DMS 273 treated with DMSO at 0.1 percent for 48 hours (cell line): ENCODE results near the gene FLNA.

ENCODE experiments used
- DNase-seq: peaks from one replicate; lab custom pipeline; 2025; lab: John Stamatoyannopoulos, UW

Gene FLNA

DNA sequence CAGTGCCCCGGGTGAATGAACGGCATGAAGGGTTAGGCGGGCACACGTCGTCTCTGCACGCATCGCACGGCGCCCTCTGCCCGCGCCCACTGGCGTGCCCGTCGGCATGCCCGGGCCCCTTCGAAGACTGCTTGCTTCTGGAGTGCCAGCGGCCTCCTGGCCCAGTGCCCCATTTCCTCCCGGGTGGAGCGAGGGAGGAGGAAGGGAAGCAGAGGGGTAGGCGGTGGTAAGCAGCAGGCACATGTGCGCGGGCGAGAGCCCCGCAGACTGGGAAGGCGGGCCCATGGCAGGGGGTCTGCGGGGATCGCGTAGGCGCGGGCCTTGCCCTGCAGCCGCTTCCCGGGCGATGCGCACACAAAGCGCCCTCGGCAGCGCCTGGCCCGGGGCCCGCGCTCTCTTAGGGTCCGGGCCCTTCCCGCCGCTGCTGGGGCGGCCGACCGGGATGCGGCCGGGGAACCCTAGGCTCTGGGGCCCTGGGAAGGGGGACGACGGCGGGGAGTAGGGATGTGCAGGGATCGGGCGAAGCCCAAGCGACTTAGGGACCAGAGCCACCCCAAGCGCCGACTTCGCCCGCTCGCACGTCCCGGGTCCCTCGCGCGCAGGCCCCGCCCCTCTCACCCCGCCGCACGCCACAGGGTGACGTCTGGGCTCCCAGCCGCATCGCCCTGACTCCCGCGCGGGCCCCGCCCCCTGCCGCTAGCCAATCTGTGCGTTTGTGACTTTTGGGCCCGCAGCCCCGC is 3.8 kb upstream of the FLNA start:
- no peak for DNase-seq

DNA sequence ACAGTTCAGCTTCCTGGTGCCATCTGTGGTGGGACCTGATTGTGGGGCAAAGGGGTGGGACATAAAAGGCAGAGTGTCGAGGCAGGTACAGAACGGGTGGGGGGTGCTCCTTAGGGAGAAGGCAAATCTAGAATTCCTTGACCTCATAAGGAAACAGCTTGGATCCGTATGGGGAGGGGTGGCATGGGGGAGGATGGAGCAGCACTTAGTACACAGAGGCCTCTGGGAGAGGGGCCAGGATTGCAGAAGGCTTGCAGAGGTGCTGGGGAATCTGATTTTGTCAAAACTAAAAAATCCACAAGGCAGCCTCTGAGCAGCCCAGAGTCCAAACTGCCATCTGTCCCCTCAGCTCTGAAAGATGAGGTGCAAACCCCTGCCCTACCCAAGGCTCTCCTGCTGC is 2.3 kb upstream of the FLNA start:
- DNase-seq: peak; percentile 56

DNA sequence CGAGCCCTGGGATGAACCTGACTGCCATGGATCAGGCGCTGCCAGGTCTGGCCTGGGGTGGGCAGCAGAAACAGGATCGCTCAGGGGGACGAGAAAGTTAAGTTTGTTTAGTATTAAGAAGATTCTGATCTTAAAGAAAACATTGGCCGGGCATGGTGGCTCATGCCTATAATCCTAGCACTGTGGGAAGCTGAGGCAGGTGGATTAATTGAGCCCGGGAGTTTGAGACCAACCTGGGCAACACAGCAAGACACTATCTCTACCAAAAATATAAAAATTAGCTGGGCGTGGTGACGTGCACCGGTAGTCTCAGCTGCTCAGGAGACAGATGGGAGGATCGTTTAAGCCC is 696 bp upstream of the FLNA start:
- DNase-seq: no peak

DNA sequence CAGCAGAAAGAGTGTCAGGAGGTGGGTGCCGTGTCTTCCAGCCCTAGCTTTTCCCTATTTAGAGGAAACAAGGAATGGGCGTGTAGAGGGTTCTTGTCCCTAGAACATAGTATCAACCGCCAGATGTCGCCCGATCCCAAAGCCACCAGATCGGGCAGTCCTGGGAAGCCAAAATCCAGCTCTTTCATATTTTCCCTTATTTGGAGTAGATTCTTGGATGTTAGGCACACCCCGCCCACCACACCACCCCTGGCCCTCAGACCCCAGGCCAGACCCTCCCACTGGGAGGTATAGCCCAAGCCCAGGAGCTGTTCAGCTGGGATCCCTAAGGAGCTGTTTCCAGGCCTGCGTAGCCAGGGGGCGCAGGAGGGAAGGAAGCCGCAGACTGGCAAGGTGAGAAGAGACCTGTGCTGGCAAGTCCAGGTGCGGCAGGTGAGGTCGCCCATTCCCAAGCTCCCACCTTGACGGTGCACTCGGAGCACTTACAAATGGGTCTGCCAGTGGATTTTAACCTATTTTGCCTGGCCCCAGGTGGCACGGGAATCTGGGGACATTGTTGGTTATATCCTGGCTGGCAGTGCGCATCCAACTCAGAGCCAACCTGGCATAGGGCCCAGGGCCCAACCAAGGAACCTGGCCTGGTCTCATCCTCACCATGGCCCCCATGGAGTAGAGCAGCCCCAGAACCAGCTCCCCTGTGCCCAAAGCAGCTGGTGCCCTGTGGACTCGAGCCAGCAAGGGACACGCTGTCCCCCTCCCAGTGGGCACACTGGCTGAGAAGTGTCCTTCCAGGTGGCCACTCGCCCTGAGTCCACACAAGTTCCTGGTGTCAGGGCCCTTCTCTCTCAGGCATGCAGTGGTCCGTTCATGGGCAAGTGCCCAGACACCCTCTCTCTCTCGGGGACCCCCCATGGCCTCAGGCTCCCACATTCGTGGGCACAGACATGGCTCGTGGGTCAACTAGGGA is 811 bp downstream of the FLNA start:
- DNase-seq: peak; percentile 23

DNA sequence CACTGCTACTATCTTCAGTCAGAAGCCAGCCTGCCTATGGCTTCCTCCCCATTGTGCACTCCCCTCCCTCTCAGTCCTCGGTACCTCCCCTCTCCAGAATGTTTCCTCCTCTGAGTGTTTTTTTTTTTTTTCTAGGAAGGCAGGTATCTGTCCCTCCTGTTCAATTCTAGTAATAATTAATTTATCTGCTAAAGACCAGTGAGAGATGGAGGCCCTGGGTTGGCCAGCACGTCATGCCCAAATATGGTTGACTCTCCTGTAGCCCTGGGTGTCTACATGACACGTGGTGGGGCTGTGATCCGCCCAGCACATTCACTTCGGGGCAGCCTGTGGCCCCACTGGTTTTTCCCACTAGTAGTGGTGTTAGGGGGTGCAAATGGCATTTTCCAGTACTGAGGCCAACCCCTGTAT is 1.8 kb downstream of the FLNA start:
- DNase-seq: no peak

DNA sequence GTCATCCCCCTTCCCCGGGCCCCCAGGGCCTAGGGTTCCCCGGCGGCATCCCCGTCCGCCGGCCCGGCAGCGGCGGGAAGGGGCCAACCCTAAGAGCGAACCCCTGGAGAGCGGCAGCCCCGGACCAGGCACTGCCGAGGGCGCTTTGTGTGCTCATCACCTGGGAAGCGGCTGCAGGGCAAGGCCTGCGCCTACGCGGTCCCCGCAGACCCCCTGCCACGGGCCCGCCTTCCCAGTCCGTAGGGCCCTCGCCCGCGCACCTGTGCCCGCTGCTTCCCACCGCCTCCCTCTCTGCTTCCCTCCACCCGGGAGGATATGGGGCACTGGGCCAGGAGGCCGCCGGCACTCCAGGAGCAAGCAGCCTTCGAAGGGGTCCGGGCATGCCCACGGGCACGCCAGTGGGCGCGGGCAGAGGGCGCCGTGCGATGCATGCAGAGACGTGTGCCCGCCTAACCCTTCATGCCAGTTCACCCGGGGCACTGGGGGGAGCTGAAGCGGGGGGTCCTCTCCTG is 2.6 kb downstream of the FLNA start:
- DNase-seq: no peak

DNA sequence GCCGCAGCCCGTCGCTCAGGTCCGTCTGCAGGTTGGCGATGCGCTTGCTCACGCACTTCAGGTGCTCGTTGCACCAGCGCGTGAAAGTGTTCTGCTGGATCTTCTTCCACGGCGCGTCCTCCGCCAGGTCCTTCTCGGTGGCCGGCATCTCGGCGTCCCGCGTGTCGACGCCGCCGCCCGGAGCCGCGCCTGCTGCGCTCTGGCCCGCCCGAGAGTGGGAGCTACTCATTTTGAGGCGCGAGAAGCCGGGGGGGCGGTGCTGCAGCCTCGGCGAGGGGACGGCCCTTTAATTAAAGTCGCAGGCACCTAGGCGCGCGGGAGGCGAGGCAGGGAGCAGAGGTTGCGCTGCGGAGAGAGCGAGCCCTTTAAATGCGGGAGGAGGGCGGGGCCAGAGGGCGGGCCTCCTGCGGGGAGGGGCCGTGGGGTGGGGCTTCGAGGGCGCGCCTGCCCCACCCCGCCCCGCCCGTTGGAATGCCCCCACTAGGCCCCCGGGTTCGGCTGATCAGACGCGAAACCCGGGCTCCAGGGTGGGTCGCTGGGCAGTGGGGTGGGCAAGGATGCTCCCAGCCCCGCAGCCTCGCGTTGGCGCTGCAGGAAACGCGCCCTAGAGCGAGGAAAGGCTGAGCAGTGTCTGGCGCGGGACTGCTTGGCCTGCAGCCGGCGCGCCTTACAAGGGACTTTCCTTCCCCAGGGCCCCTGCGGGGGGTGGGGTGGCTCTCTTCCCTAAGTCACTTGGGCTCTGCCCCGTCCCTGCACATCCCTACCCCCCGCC is 3.2 kb downstream of the FLNA start:
- peak; percentile 80 for DNase-seq

DNA sequence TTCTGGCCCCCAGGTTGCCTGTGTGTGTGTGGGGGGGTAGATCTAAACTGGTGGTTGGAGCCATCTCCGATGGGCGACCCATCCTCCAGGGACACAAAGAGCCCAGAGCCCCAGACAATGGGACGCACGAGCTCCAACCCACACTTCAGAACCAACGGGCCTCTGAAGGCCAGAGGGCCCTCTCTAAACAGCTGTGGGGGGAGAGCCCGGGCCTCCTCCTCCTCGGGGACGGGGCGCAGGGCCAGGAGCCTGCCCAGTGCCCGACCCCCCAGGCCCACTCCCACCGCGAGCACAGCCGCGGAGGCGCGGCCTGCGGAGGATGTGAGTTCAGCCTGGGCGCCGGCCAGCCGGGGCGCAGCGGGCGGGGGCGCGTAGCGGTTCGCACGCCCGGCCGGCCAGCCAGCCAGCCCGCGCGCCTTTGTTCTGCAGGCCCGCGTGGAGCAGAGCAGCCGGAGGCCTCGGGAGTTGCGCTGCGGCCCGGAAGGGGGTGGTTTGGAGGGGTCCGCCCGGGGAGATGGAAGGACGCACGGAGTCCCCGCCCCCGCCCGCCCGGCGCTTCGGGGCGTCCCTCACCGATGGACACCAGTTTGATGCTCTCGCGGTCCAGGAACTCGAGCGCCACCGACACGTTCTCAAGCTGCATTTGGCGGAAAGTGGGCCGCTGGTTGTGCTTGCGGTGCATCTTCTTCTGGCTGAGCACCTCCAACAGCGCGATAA is 4.0 kb downstream of the FLNA start:
- no peak for DNase-seq

DNA sequence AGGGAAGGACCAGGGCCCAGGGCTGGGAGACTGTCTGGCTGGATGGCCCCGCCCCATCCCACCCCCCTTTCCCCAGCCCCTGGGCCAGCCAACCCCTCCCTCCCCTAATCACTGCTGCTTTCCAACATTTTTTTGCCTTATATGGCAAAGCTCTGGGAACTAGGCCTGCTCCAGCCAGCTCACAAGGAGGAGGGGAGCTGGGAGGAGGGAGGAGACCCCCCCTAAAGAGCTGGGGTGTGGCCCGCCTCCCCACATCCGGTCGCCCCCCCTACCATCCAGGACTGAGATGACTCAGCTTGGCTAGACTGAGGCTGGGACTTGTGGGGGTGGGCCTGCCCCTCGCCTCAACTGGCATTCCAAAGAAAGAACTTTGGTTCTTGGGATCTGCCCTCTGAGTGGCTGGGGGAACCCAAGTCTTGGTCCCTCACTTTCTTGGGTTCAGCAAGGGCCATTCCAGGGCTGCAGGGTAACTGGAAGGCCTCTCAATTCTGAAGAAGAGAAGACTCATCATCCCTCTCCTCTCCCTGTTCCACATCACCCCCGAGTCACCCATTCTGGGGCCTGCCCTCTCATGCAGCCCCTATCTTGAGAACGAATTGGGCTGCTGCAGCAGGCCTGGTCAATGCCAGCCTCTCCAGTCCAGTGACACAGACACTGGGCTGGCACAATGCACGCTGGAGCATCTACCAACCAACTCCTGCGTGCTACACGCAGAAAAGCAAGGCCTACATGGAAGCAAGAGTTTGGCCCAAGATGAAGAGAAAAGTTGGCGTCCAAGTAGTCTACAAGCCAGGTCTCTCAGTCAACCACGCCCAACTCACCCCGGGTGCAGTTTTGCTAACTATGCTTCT is 4.8 kb downstream of the FLNA start:
- DNase-seq: peak; percentile 53

DNA sequence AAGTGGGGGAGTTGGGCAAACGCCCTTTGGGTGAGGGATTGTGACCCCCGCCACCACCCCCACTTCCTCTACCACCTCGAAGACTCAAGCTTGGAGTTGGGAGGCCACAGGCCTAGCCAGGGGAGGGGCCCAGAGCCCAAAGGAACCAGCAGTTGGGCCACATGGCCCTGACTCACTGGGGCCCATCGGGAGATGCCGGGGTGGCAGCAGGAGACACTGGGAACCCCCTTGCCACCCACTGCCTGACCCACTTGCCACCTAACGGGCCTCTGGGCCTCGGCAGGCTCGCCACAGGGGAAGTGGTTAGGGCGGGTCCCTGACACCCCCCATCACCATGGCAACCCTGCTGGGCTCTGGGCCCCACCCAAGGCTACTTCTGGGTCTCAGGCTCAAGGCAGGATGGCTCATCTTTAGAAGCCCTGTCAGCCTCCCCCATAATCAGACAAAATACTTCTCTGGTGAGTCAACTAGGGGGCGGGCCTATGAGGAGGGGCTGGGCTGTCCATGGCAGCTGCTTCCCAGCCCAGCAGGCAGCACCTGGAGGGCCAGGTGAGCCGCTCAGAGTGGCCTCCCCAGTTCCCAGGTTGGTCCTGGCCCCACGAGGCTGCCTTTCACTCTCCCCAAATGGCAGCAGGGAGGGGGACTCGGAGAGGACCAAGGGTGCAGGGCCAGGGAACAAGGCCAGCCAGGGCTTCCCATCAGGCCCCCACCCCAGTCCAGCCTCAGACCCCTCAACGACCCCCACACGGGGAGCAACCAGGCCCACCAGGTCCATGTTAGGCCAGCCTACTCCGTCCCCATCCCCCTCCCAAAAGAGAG is 5.6 kb downstream of the FLNA start:
- DNase-seq: no peak

DNA sequence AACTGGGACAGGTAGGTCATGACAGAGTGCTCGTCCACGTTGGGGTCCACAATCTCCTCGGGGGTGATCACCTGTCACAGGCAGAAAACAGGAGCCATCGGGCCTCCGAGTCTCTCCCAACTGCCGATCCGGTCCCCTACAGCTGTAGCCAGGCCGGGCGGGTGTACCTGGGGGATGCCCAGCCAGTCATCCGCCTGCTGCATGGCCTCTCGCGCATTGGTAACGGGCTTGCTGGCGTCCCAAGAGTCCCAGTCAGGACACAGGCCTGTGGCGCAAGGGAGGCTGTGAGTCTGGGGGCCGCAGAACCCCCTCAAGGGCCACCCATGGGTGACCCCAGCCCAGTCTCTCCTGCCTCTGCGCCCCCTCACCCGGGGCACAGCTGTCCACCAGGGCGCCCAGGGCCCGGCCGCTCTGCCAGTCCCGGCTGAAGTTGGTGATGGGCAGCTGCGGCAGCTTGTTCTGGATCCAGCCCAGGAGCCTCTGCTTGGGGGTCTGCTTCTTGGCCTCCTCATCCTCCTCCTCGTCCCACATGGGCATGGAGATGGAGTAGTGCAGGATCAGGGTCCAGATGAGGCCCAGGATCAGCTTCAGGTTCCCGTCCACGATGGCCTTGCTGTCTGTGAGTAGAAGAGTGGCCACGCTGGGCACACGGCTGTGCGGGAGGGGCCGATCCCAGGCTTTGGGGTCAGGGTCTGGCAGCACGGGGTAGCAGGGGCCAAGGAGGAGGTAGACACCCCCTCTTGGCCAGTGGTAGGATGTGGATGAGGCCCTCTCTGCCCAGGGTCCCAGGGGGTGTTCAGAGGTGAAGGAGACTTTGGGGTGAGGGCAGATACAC is 6.7 kb downstream of the FLNA start:
- no peak for DNase-seq

DNA sequence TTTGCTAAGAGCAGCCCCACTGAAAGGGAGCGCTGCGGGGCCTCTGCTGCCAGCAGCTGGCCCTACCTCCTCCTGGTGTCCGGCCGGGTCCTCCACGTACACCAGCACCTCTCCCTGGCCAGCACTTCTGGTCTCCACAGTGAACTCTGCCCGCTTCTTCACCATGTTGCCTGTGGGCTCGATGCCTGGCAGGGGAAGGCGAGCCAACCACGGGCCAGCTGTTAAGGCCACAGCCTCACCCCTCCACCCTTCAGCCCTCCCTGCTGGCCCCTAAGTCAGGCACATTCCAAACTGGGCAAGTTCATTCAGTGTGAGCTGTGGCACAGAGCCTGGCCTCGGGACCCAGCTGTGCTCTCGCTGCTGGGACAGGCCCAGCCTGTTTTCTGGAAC is 7.8 kb downstream of the FLNA start:
- DNase-seq: no peak

DNA sequence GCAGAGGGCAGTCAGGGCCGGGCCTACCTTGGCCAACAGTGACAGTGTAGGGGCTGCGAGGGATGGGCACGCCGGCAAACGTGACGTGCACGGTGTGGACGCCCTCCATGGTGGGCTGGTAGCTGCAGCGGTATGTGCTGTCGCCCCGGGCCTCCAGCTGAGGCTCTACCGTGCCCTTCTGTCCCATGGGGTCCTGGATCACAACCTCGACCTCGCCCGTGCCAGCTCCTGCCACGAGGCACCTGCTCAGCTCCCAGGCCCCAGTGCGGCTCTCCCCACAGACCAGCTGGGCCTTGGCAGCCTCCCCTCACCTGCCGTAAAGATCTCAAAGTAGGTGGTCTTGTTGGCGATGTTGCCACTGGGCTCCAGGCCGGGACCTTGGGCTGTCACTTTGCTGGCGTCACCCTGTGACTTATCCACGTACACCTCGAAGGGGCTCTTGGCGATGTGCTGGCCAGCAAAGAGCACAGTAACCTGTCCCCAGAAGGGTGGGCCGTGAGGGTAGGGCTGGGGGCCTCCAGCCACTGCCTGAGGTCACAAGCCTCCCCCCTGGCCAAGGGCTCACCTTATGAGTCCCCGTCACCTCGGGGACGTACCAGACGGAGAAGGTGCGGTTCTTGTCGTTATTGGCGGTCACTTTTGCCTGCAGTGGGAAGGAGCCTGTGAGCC is 8.3 kb downstream of the FLNA start:
- DNase-seq: no peak

DNA sequence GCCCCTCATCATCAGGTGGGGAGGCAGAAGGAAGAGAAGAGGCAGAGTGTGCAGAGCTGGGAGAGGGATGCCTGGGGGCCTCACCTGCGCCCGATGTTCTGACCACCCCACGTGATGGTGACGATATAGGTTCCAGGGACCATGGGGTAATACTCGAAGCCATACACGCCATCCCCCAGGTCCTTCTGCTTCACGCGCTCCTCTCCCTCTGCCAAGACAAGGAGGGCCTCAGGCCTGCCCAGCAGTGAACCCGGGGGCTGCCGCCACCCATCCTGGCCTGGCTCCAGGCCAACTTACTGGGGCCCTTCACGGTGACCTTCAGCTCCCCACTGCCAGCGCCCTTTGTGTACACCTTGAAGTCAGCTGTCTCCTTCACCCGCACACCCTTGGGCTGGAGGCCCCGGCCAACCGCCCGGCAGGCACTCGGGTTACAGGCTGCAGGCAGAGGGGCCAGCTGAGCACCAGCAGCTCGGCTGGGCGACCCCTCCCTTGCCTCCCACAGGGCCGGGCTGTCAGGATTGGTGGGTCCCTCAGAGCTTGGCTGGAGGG is 9.3 kb downstream of the FLNA start:
- no peak for DNase-seq

DNA sequence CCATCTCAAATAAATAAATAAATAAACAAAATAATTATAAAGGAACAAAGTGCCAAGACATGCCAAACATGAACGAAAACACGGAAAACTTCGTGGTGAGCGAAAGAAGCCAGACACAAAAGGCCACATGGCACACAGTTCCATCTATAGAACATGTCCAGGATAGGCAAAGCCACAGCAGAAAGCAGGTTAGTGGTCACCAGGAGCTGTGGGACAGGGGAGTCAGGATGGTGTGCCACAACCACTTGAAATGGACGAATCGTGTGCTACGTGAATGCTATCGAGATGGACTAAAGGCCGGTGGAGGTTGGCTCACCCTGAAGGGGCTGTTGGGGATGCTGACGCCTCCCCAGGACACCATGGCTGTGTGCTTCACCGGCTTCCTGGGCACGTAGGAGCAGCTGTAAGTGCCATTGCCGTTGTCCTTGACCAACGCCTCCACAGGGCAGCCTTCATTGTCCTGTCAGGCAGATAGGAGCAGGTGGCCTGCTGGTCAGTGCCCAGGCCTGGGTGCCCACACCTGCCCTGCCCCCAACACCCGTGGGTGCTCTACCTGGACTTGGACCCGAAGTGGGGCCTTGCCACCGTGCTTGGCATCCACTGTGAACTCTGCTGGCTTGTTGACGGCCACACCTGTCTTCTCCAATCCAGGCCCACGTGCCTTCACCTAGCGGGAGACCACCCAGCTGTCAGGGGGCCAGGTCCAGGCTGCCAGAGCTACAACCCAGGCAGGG is 10.6 kb downstream of the FLNA start:
- DNase-seq: no peak

DNA sequence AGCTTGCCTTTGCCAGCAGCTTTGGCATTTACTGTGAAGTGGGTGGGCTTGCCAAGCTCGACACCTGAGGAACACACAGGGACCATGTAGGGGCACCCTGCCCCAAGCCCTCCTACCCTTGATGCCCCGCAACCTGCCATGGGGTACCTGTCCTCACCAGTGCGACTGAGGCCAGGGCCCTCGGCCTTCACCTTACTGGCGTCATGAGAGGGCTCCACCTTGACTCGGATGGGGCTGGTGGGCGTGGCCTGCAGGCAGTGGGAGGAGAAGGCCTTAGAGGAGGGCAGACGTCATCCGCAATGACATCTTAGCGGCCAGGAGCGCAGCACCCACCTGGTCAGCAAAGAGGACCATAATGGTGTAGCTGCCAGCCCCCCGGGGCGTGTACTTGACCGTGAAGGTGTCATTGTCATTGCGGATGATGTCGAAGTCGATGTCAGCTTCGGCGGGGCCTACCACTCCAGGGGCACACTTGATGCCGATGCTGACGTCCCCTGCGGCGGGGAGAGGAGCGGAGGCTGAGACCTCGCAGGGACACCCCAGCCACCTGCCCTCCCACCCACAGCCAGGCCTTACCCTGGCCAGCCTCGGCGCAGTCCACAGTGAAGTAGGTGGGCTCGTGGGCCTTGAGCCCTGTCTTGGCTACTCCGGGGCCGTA is 12.2 kb downstream of the FLNA start:
- no peak for DNase-seq

DNA sequence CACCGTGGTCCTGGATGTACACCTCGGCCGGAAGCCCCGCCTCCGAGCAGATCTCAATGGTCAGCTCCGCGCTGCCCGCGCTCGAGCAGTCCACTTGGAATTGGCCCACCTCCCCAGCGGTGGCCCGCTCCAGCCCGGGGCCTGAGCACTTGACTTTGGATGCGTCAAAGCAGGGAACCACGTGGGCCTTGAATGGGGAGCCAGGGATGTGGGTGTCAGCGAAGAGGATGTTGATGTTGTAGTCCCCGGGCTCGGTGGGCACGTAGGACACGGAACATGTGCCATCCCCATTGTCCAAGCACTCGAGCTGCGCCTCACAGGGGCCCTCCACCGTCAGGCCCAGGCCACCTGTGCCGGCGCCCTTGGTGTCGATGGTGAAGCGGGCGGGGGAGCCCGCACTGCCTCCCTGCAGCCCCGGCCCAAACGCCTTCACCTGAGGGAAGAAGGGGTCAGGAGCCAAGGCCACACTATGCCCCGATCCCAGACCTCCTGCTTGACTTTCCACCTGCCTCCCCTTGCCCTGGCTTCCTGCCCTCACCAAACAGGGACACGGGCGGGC is 14.2 kb downstream of the FLNA start:
- DNase-seq: no peak
